Head of caudate nucleus (tissue), 42 donors: Measurements from ENCODE around the gene SMIM27.
"Not testable (repeated sequence)": the region's sequence is repeated elsewhere in the genome, so short reads cannot be mapped to it uniquely, and the experiment has no call there.

Source experiments
- DNase-seq, 42 donors: peaks; one replicate each; pipeline versions ENCODE4 v3.0.0 to v3.0.0-alpha.2; 2020 to 2021; ENCODE audit warnings: mixed read lengths in 7 of 42
- intact Hi-C: fragments of 100-400 bp; cut with DNase I; formaldehyde crosslinking; loops from one replicate; pipeline ENCODE4 v1.15.0; 2022

Gene SMIM27

DNA sequence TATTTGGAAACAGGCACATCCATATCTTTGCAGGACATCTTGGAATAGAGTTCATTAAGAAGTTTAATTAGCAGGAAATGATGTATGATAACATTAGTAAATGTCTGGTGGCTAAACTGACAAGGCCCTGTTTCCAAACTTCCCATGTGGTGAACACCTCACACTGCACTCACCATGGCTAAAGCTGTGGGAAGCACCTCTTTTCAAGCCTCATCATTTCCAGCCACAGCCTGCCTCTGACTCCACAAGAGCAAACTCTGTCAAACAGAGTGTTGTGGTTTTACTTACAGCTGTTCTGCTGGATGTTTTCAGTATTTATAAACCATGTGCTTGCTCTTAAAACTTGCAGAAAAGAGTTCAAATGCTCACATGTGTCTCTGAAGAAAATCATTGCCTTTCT lies 35.8 kb downstream of the SMIM27 start:
- intact Hi-C loops = loop anchor here (5.0 kb wide), 1 partner anchor 384 kb away; no protein-coding TSS in a partner anchor
- DNase-seq = no peak

- intact Hi-C loops = loop anchor here (5.0 kb wide), 1 partner anchor 383 kb away; no protein-coding TSS in a partner anchor
- peak in 7 of 42 donors; percentile 9 to 55 (median 19) for DNase-seq
These were observed 37.1 kb downstream of the SMIM27 start for GRCh38 chr9:32589083-32589723.

- intact Hi-C loops = no loop called here
- DNase-seq = no peak
These were observed 38.3 kb downstream of the SMIM27 start for GRCh38 chr9:32590476-32590875.

GRCh38 chr9:32590898-32591297 lies 38.8 kb downstream of the SMIM27 start:
- intact Hi-C loops = no loop called here
- no peak for DNase-seq

DNA sequence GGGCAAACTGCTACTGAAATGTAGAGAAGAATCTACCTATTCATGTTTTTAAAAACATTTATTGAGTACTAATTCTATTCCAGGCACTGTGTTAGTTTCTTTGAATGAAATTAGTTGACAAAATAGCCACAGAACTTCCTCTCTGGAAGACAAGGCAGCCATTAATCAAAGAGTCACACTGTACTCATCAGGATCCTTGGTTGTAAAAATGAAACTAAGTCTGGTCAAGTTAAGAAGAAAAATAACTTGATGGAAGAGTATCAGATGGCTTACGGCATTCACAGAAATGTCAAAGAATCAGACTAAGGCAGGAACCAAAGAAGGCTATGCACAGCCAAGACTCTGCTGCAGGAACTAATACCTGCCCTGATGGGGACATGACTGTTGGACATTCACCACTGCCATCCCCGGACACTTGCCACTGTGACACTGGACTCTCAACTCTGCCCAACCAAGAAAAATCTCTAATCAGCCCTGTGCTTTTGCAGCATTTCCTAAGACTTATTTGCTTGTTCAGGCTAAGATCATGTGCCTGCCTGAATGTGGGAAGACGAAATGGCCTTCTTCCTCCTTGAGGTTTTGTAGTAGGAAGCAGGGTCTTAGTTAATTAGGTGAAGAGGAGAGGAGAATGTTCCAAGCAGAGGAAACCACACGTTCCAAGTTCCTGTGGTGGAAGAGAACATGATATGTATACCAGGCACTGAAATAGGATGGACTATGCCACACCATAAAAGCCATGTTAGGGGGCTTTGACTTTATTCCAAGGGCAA lies 44.2 kb downstream of the SMIM27 start:
- intact Hi-C loops = no loop called here
- DNase-seq = no peak

DNA sequence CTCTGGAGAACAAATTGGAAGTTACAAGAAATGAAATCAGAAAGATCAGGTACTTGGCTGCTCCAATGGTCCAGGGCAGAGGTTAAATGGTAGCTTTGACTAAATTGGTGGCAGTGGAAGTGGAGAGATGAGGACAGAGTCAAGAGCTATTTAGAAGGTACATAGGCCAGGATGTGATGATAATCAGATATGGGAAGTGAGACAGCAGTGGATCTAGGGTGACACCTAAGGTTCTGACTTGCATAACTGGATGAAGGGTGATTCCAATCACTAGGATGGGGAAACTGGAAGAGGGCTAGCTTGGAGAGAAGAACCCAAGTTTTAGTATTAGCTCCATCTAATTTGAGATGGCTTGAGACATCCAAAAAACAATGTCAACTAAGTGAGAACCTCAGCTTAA lies 44.8 kb downstream of the SMIM27 start:
- intact Hi-C loops = no loop called here
- no peak for DNase-seq

GRCh38 chr9:32599021-32599420 lies 46.9 kb downstream of the SMIM27 start:
- intact Hi-C loops, DNase-seq: not testable (repeated sequence)
